PC-9 (cell line): Measurements from ENCODE around the gene CDKN1A.

ENCODE experiments used
- CTCF ChIP-seq: fragments of 200-600 bp; sonication (generic); conservative IDR thresholded peaks from 2 replicates; pipeline ENCODE4 v1.6.1; 2017; ENCODE audit warnings: mixed run types, antibody characterized with exemption, mild to moderate bottlenecking, moderate library complexity
- EZH2 ChIP-seq: fragments of 200-600 bp; sonication (generic); IDR thresholded peaks from 2 replicates; pipeline ENCODE4 v1.8.0; 2017; ENCODE audit warnings: antibody characterized with exemption, low read depth

DNA sequence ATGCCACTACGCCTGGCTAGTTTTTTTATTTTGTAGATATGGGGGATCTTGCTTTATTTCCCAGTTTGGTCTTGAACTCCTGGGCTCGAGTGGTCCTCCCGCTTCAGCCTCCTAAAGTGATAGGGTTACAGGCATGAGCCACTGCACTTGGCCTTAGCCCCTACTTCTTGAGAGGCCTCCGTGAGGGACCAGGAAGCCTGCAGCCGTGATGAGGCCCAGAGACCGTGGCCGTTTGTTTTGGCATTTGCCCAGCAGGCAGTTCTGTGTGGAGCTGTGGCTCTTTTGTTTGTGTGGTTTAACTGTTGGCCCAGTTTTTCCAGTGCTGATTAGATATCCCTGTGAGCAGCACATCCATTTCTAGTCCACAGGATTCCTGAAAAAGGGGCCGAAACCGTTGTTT lies 44.6 kb upstream of the CDKN1A start:
- no peak for TF ChIP-seq CTCF
- no peak for TF ChIP-seq EZH2
